Measurements from ENCODE around the gene FRMD4B. TPM values are rescaled to one million over a fixed set of nuclear protein-coding genes. Genes with fewer than 3 reads are reported as not detected.

Gene FRMD4B
- total RNA-seq, 1 donor from 2014 or later = not detected

- CTCF ChIA-PET = no interaction called here
- Mint-ChIP-seq H3K36me3 (ENCODE audit: low read depth) (no peaks in the 10 kb centered on the region), H3K27me3 (no peaks in the 10 kb centered on the region)
Measured at GRCh38 chr3:69406163-69406562, 20.3 kb upstream of the FRMD4B start.

DNA sequence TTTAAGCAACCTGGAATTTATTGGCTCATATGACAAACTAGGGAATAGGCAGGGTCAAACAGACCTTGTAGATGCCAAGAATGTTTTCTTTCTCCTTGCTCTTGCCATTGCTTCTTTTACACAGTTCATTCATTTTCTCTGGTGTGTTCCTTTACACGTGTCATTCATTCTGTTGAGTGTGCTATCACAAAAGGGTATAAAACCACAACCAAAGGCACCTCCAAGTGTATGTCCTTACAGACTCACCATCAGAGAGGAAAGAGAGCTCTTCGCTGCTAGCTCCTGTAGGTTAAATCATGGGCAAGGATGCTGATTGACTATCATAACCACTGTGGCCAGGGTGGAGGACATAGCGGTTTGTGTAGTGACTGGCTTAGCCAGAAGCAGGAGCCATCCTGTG lies 19.2 kb upstream of the FRMD4B start:
- H3K27me3 Mint-ChIP-seq = peaks cover 3% of the 10 kb centered on the region
- ChIA-PET POLR2A (no interaction called here), CTCF (no interaction called here)
- TF ChIP-seq, protein P1, sequence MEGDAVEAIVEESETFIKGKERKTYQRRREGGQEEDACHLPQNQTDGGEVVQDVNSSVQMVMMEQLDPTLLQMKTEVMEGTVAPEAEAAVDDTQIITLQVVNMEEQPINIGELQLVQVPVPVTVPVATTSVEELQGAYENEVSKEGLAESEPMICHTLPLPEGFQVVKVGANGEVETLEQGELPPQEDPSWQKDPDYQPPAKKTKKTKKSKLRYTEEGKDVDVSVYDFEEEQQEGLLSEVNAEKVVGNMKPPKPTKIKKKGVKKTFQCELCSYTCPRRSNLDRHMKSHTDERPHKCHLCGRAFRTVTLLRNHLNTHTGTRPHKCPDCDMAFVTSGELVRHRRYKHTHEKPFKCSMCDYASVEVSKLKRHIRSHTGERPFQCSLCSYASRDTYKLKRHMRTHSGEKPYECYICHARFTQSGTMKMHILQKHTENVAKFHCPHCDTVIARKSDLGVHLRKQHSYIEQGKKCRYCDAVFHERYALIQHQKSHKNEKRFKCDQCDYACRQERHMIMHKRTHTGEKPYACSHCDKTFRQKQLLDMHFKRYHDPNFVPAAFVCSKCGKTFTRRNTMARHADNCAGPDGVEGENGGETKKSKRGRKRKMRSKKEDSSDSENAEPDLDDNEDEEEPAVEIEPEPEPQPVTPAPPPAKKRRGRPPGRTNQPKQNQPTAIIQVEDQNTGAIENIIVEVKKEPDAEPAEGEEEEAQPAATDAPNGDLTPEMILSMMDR (IDR thresholded peaks at IDR 0.05) = no peak
- no peaks in the 10 kb centered on the region for H3K4me1 Mint-ChIP-seq
- H3K27ac Mint-ChIP-seq = no peak overlapping the region
- DNase-seq (no peak), ATAC-seq (ENCODE audit: low read depth) (no peak)
- no peak overlapping the region for H3K4me3 Mint-ChIP-seq
- H3K36me3 Mint-ChIP-seq (ENCODE audit: low read depth) = no peaks in the 10 kb centered on the region
- H3K9me3 Mint-ChIP-seq = peaks cover 7% of the 10 kb centered on the region
- intact Hi-C loops (cut with micrococcal nuclease) = no loop called here

More at GRCh38 chr3:69406163-69406562, 20.3 kb upstream of the FRMD4B start:
- peaks cover 7% of the 10 kb centered on the region for H3K9me3 Mint-ChIP-seq
- no peak overlapping the region for H3K27ac Mint-ChIP-seq
- ATAC-seq (ENCODE audit: low read depth) (no peak), DNase-seq (no peak)
- TF ChIP-seq, protein P1 (IDR thresholded peaks at IDR 0.05) = no peak
- POLR2A ChIA-PET = interaction anchor here (0.7 kb wide), 1 partner anchor 143 kb away, joined by 3 read pairs; no protein-coding TSS in a partner anchor
- no peak overlapping the region for H3K4me3 Mint-ChIP-seq
- intact Hi-C loops (cut with micrococcal nuclease) = no loop called here
- H3K4me1 Mint-ChIP-seq = peaks cover 2% of the 10 kb centered on the region

GRCh38 chr3:69403454-69403853 lies 17.6 kb upstream of the FRMD4B start:
- TF ChIP-seq, protein P1 (IDR thresholded peaks at IDR 0.05) = no peak
- DNase-seq (no peak), ATAC-seq (ENCODE audit: low read depth) (no peak)
- ChIA-PET CTCF (interaction anchor here (1.5 kb wide), 1 partner anchor 242 kb away, joined by 3 read pairs; no protein-coding TSS in a partner anchor), POLR2A (no interaction called here)
- Mint-ChIP-seq H3K4me1 (no peaks in the 10 kb centered on the region), H3K36me3 (ENCODE audit: low read depth) (no peaks in the 10 kb centered on the region), H3K9me3 (peaks cover 7% of the 10 kb centered on the region), H3K27ac (no peak overlapping the region), H3K27me3 (peaks cover 3% of the 10 kb centered on the region), H3K4me3 (no peak overlapping the region)
- intact Hi-C loops (cut with micrococcal nuclease) = no loop called here

DNA sequence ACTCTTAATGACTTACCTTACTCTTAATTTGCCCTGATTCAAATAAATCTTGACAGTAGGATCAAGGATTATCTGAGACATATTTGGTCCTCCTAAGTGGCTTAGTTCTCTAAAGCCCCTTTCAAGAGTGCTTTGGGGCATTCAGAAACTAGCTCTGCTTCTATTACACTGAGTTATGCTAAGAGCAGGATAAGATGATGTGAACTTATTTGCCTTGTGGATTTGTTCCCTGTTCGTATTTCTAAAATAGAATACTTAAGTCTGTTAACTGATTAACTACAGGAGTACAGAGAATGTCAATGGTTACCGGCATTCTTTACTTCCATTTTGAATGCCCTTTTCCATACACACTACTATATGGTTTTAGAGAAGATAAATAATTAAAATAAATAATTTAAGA lies 14.8 kb upstream of the FRMD4B start:
- peaks cover 7% of the 10 kb centered on the region for H3K27me3 Mint-ChIP-seq
- no peak overlapping the region for H3K4me3 Mint-ChIP-seq
- ChIA-PET CTCF (no interaction called here), POLR2A (no interaction called here)
- H3K4me1 Mint-ChIP-seq = no peaks in the 10 kb centered on the region
- ATAC-seq (ENCODE audit: low read depth) (no peak), DNase-seq (no peak)
- peaks cover 7% of the 10 kb centered on the region for H3K9me3 Mint-ChIP-seq
- no peaks in the 10 kb centered on the region for H3K36me3 Mint-ChIP-seq (ENCODE audit: low read depth)
- no peak overlapping the region for H3K27ac Mint-ChIP-seq
- intact Hi-C loops (cut with micrococcal nuclease) = no loop called here
- TF ChIP-seq, protein P1 (IDR thresholded peaks at IDR 0.05) = no peak

GRCh38 chr3:69392850-69393249 lies 7.0 kb upstream of the FRMD4B start:
- Mint-ChIP-seq H3K4me1 (no peaks in the 10 kb centered on the region), H3K27ac (no peak overlapping the region), H3K4me3 (no peak overlapping the region), H3K9me3 (peaks cover 3% of the 10 kb centered on the region), H3K36me3 (ENCODE audit: low read depth) (no peaks in the 10 kb centered on the region), H3K27me3 (peaks cover 15% of the 10 kb centered on the region)
- CTCF ChIA-PET = no interaction called here
- ATAC-seq (ENCODE audit: low read depth) (no peak), DNase-seq (no peak)
- POLR2A ChIA-PET = no interaction called here
- TF ChIP-seq, protein P1 (IDR thresholded peaks at IDR 0.05) = no peak
- intact Hi-C loops (cut with micrococcal nuclease) = no loop called here

All from activated B cell treated with CpG ODN at 0.5 μM for 24 hours (primary cell).